K562 (cell line): Measurements from ENCODE around the gene C2CD4C.

Source experiments
- BRCA1 ChIP-seq, 2 experiments: fragments of 450-650 bp in 1 of 2; sonication (generic) in 1 of 2; formaldehyde crosslinking in 1 of 2; IDR thresholded peaks; 2 replicates each; pipeline versions ENCODE4 v1.5.0 to v1.6.1; 2017 to 2020; ENCODE audit warnings: mild to moderate bottlenecking in 1 of 2, missing genetic modification reagents in 1 of 2
- CREB1 ChIP-seq, 2 experiments: sonication (generic) in 1 of 2; formaldehyde crosslinking in 1 of 2; IDR thresholded peaks; 2 replicates each; pipeline versions ENCODE4 v1.6.1 to v1.8.0; 2012 to 2022; ENCODE audit warnings: inconsistent platforms in 1 of 2, mild to moderate bottlenecking in 1 of 2, missing genetic modification reagents in 1 of 2, moderate library complexity in 1 of 2
- EP300 ChIP-seq: IDR thresholded peaks from 2 replicates; pipeline ENCODE4 v1.6.1; 2012; ENCODE audit warnings: low read length, improper control_type of control experiment
- RBM39 ChIP-seq: fragments of 200-400 bp; formaldehyde crosslinking; optimal IDR thresholded peaks from 2 replicates; pipeline ENCODE3; 2018; ENCODE audit warnings: low read depth, low read length
- TF ChIP-seq, protein P1 (sequence below), 3 experiments: IDR thresholded peaks in 2 of 3; conservative IDR thresholded peaks in 1 of 3; 2 replicates each; pipeline ENCODE4 v1.5.1; 2011 to 2012; ENCODE audit warnings: low read length in 3 of 3, mild to moderate bottlenecking in 3 of 3, control low read depth in 2 of 3, improper control_type of control experiment in 1 of 3, inconsistent platforms in 1 of 3, low read depth in 1 of 3, mixed read lengths in 1 of 3, moderate library complexity in 1 of 3; ENCODE audit not compliant: insufficient read depth in 2 of 3

DNA sequence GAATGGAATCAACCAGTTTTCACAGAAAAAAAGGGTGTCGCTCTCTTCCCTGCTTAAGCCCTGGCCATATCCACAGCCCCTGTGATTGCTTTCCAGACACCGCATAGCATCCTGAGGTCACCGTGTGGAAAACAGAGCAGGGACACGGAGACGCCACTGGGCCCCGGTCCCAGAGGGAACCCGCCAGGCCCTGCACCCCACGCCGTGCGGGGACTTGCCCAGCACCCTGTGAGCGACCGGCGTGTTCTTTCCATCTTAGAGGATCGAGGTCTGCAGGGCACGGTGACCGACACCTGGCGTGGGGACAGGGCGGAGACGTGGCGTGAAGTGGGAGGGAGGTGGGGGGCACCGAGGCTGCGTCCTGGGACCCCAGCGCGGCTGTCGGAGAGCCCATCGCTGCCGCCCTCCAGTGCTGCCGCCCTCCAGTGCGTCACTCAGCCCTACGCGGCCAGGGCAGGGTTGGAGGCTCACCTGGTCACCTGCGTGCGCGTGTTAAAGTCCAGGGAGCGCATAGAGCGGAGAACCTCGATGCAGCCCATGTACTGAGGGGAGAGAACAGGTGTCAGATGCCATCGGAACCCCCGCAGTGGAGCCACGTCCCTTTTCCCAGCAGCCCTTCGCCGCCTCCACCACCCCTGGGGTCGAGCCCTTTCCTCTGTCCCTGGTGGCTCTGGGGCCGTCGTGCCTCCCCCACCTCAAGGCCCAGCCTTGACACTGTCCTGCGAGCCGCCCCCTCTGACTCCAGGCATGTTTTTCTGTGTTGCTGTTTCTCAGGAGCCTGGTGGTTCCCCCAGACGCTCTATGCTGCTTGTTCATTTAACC is 31.7 kb upstream of the C2CD4C start:
- TF ChIP-seq BRCA1 (IDR thresholded peaks at IDR 0.05) (no peak), BRCA1 (CRISPR knock-in tag; IDR thresholded peaks at IDR 0.05) (no peak), RBM39 (no peak), CREB1 (IDR thresholded peaks at IDR 0.05) (no peak), CREB1 (CRISPR knock-in tag; IDR thresholded peaks at IDR 0.05) (no peak), EP300 (no peak)
- TF ChIP-seq, protein P1, sequence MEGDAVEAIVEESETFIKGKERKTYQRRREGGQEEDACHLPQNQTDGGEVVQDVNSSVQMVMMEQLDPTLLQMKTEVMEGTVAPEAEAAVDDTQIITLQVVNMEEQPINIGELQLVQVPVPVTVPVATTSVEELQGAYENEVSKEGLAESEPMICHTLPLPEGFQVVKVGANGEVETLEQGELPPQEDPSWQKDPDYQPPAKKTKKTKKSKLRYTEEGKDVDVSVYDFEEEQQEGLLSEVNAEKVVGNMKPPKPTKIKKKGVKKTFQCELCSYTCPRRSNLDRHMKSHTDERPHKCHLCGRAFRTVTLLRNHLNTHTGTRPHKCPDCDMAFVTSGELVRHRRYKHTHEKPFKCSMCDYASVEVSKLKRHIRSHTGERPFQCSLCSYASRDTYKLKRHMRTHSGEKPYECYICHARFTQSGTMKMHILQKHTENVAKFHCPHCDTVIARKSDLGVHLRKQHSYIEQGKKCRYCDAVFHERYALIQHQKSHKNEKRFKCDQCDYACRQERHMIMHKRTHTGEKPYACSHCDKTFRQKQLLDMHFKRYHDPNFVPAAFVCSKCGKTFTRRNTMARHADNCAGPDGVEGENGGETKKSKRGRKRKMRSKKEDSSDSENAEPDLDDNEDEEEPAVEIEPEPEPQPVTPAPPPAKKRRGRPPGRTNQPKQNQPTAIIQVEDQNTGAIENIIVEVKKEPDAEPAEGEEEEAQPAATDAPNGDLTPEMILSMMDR (IDR thresholded peaks at IDR 0.05 in 2 of 3, conservative IDR thresholded peaks at IDR 0.05 in 1 of 3; ENCODE audit: insufficient read depth in 2 of 3, low read depth in 1 of 3, low read length in 3 of 3) = no peak
